Activated CD4-positive, alpha-beta T cell treated with anti-CD3 and anti-CD28 coated beads for 1 hour (primary cell): ENCODE data around the gene PTPRN2.
"Not testable (repeated sequence)": the region's sequence is repeated elsewhere in the genome, so short reads cannot be mapped to it uniquely, and the experiment has no call there.

Source experiments
- DNase-seq: peaks from one replicate; pipeline ENCODE4 v3.0.0-alpha.2; 2020

The PTPRN2 gene

DNA sequence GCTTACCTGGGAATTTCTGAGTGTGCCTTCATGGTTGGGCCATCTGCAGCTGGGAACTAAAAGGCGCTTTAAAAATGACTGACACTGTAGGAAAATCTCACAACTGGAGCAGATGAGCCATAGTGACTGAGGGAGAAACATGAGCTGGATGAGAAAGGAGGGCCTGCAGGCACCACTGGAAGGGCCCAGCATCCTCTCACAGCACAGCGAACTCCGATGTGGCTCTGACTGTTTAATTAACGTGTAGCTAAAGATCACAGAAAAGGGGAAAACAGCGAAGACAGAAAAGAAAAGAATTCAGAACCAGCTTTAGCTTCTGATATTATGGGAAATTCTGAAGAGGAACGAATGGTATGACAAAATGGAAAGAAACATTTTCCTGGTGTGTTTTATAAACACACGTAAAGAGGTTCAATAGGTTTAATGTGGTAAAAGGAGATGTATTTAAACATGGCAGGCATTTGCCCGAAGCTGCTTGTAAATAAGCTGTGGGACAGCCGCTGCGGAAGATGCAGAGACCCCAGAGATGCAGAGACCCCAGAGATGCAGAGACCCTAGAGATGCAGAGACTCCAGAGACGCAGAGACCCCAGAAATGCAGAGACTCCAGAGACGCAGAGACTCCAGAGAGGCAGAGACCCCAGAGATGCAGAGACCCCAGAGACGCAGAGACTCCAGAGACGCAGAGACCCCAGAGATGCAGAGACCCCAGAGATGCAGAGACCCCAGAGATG is 534.3 kb downstream of the PTPRN2 start:
- no peak for DNase-seq

DNA sequence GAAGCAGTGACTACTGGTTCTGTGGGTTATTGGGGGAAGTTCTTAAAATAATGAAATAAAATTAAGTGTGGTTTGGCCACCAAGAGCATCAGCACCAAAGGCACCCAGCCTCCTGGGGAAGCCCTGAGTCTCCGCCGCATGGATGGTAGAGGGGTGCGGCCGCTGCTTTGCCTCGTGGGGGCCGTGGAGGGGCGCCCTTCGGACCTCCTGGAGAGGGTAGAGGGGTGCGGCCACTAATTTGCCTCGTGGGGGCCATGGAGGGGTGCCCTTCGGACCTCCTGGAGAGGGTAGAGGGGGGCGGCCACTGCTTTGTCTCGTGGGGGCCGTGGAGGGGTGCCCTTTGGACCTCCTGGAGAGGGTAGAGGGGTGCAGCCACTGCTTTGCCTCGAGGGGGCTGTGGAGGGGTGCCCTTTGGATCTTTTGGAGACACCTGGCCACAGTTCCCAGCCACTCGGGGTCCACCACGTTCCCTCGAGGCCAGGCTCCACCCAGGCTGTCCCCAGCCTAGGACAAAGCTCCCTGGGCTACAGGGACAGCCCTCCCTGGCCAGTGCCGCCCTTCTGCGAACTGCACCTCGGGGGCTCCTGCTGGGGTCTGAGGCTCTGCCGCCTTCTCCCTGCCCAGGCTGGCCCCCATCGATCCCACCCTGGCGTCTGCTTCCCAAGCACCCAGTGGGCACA is 535.1 kb downstream of the PTPRN2 start:
- no peak for DNase-seq

DNA sequence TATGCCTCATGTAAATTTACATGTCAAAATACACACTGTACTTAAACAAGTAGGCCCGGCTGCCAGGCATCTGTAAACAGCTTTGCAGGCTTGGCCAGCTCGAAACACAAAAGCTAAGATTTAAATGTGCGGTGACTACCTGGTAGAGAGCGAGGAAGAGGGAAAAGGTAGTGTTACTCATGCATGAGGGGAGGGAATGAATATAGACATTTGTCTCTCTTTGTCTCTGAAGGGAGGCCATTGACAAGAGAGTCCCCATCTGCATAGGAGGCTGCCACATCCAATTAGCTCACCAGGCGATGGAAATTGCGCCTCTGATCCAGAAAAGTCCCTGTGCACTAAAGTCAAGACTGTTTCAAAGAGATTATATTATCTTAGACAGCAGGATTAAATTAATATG is 535.8 kb downstream of the PTPRN2 start:
- no peak for DNase-seq

DNA sequence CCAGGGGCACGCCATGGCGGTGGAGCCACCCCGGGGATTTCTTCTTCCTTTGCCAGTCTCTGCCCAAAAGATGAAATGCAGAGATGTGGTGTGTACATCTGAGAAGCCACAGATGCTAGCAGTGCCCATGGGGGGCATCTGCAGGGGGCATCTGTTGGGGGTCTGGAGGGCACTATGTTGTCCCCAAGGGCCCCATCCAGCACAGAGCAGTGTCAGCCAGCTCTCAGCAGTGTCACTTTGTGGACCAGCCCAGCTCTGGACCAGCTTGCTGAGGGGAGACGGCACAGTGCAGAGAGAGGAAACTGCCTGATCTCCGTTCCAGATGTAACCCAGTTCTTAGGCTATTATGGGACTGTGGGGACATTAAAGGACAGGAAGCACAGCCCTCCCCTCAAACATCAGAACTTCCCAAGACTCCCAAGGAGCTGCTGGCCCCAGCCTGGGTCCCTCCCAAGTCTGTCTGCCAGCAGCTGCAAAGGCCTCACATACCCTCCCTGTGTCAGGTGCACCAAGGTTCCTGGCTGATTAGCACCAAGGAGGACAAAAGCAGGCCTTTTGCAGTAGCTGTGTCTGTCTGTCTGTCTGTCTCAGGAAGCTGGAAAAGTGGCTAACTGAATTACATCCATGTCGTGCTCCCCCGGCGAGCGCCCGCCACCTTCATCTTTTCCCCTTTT is 536.5 kb downstream of the PTPRN2 start:
- no peak for DNase-seq

DNA sequence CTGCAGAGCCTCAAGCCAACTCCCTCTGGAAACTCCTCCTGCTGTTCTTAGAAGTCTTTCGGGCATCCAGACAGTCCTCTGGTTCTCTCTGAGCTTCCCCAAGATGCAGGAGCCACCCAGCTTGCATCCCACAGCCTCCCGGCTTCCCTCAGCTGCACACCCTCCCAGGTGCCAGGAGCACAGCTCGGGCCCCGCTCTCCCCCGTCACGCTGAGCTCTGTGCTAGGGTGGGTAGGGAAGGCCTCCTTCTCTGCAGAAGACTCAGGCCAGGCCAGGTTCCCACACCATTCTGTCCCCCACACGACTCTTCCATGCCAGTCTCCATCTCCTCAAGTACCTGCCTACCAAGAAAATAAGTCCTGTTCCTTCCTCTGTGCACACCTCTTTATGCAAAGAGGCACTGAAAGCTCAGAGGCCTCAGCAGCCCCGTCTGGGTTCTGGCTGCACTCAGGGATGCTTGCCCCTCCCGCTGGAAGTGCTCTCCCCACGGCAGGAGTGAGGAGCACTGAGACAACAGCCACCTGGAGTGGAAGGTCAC is 537.1 kb downstream of the PTPRN2 start:
- DNase-seq = no peak

DNA sequence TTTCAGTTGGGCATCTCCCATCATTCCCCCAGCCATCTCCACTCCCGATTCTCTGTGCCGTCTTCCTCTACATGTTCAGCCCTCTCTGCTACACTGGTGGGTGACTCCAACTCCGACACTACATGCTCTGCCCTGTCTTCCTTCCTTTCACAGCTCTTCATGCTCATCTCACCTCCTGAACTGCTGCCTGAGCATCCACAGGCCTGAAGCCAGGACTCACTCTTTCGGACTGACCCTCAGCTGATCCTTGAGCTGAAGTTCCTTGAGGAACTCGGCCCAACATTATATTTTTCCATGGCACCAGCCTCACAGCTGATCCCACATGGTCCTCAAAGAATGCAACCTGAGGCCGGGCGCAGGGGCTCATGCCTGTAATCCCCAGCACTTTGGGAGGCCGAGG is 538.4 kb downstream of the PTPRN2 start:
- no peak for DNase-seq

DNA sequence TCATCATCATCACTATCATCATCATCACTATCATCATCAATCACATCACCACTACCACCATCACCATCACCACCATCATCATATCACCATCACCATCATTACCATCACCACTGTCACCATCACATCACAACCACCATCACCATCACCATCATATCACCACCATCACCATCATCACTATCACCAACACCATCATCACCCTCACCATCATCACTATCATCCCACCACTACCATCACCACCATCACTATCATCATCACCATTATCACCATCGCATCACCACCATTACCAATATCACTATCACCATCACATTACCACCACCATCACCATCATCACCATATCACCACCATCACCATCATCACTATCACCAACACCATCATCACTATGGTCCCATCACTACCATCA is 539.1 kb downstream of the PTPRN2 start:
- no peak for DNase-seq

DNA sequence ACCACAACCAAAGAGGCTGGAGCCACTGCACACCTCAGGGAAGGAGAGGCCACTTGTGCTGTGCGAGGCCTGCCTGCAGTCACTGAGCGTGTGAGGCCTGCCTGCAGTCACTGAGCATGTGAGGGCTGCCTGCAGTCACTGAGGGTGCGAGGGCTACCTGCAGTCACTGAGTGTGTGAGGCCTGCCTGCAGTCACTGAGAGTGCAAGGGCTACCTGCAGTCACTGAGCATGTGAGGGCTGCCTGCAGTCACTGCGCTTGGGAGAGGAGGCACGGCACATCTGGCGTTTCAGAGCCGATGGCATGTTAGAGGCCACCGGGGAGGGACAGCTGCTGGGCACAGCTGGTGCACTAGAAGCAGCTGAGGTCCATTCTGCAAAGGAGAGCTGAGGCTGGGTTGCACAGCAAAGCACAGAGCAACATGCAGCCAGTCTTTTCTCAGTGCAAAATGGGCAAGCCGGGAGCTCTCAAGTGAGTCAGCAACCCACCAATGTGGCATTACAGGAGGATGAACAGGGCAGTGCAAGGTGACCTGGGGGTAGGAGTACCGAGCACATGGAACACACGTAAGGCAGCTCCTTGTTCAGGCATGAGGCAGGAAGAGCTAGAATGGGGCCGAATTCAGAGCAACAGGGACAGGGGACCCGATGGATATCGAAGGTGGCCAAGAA is 540.1 kb downstream of the PTPRN2 start:
- DNase-seq = no peak

DNA sequence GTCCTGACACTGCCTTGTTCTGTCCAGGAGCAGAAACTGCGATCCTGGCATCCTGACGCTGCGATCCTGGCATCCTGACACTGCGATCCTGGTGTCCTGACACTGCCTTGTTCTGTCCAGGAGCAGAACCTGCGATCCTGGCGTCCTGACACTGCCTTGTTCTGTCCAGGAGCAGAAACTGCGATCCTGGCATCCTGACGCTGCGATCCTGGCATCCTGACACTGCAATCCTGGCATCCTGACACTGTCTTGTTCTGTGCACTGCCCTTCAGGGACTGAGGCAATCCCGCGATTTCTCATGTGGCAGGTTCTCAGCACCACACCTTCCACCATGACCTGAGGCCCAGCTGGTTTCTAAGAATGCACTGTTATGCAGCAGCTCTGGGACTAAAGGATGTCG is 541.4 kb downstream of the PTPRN2 start:
- DNase-seq = not testable (repeated sequence)

DNA sequence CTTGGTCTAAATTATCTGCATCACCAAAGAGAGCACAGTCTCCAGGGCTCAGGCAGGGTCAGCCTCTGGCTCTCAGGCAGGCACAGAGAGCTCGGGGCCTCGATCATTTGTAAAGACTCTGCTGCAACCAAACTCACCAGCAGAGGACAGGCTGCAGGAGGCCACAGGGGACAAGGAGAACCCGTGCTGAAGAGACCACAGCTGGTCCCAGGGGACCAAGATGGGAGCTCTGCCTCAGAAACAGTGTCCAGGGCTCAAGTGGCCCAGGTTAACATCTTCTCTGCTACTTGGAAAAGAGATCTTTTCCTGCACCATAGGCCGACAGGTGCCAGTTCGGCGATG is 543.2 kb downstream of the PTPRN2 start:
- no peak for DNase-seq

DNA sequence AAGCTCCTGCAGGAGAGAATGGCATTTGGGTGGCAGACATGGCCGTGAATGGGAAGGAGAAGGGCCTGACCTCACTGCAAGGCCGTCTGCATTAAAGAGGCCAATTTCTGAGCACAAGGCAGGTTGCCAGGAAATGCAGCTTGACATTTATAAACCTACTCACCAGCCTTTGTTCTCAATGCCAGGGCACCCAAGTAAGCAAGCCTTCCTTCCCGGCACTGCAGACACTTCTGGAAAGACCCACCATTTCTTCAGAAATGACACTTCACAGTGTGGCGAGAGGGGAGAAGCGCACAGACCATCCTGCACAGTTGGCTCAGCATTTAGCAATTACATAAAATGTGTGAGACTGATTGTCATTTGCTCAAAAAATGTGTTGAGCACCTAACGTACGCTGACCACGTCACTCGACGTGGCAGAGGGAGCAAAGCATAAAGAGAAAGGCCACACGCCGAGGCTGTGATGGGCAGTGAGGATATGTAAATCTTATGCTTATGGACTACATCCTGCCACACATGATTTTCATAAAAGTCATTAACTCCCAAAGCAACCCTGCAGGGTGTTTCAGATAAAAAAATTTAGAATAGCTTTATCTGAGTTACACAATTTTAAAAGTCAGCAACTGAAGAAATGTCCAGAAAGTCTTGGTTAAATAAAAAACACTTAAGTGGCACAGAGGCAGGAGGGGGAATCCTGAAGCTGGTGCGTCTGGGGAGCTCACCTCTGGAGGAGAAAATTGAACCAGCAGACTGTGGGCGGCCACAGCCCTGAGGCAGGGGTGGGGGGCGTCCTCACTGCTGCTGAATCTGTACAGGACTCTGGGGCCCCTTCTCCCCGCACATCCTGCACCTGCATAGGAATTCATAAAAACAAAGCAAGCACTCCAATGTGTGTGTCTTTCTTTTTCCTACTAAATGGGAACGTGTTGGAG is 543.8 kb downstream of the PTPRN2 start:
- no peak for DNase-seq

DNA sequence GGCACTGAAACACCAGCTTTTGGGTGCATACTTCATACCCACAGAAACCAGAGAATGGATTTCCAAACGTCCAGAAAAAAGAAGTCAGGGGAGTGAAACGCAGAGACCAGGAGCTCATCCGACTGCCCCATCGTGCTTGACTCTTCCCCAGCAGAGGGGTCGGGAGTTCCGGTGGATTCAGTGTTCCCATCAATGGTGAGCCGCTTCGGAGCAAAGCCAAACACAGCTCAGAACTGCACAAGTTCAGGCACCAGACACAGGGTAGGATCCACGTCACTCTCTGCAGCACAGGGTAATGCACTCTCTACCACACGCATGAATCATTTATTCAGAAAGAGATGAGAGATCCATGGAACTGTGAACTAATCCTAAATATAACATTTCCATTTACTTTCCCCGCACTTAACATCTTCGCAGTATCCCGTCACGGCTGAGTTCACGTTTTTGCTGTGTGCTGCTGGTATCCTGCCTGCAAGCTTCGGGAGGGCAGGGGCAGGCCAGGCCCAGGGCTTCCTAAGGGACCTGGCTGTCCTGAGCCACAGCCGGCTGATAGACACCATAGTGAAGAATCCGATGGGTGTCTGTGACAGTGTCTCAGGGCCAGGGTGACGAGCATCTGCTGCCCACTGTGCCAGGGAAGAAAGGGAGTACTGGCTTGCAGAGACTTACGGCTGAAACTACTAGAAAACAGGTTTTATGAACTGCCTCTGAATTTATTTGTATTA is 545.3 kb downstream of the PTPRN2 start:
- no peak for DNase-seq

DNA sequence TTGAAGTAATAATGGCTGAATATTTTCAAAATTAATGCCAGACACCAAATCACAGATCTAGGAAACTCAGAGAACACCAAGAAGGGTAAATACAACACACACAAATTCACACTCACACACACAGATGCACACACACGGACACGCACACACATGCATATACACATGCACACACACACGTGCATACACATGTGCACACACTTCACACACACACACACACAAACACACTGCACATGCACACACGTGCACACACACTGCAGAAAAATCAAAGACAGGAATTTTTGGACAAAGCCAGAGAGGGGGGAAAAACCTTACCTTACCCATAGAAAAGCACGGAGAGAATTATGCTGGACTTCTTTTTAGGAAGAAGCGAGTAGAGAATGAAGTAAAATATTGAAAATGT is 547.4 kb downstream of the PTPRN2 start:
- no peak for DNase-seq

DNA sequence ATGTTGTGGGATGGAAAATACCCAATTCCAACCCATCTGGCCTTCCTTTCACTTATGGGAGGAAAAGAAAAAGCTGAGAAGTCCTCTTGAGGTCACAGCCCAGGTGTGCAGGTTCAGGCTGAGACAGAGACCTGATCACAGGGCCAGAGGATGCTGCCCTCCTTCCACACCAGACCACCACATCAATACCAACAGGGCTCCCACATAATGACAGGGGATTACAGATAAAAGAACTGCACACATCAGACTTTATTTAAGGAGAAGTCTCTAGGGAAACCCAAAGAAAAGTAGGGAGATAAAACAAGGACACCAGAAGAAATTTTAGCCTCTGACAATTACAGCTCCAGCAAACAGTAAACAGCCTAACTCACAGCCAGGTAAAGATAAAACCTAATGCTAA is 548.4 kb downstream of the PTPRN2 start:
- DNase-seq = no peak

DNA sequence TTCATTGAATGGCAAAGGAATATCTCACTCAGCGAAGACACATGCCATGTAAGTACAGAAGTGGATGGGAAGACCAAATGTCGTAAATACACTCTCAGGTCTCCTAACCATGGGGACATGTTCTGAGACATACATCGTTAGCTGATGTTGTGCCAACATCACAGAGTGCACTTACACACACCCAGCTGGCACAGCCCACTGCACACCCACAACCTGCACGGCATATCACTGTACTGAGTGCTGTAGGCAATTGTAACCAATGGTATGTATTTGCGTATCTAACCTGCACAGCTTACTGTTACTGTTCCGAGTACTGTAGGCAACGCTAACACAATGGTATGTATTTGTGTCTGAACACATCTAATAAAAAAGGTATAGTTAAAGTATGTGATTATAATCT is 550.4 kb downstream of the PTPRN2 start:
- no peak for DNase-seq

DNA sequence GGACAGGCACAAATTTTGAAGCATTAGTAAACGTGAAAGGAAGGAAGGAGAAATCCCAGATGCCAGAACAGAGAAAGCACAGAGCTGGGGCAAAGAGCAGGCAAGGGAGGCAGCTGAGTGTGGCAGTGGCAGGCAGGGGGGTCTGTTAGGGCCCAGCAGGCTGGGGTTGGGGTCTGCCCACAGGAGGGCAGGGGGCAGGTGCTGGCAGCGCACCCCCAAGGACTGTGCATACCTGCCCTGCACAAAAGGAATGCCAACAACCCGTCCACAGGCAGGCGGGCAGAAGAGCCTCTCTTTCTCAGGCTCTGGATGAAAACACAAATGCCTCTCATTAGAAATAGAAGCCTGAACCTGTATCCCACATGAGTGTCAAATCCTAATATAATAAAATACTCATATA is 552.3 kb downstream of the PTPRN2 start:
- no peak for DNase-seq

DNA sequence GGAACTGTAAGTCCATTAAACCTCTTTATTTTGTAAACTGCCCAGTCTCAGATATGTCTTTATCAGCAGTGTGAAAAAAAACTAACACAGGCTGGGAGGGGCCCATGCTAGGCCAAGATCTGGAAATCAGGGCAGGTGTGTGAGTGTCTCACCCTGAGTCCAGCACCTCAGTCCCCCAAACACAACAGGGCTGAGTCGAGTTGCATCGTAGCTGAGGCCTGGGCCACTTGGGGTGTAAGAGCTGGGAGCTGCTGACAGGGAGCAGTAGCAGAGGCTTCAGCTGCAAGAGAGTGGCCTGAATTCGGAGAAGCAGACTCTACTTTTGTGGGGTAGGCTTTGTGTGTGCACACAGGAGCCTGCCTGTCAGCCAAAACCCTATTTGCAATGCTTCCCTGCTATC is 553.1 kb downstream of the PTPRN2 start:
- DNase-seq = no peak

DNA sequence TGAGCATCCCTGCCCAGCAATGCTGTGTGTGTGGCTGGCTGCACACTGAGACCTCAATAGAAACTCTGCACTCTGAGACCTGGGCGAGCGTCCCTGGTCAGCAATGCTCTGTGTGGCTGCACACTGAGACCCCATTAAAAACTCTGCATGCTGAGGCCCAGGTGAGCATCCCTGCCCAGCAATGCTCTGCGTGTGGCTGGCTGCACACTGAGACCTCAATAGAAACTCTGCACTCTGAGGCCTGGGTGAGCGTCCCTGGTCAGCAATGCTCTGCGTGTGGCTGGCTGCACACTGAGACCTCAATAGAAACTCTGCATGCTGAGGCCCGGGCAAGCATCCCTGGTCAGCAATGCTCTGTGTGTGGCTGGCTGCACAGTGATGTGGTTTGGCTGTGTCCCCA is 553.7 kb downstream of the PTPRN2 start:
- DNase-seq = not testable (repeated sequence)

DNA sequence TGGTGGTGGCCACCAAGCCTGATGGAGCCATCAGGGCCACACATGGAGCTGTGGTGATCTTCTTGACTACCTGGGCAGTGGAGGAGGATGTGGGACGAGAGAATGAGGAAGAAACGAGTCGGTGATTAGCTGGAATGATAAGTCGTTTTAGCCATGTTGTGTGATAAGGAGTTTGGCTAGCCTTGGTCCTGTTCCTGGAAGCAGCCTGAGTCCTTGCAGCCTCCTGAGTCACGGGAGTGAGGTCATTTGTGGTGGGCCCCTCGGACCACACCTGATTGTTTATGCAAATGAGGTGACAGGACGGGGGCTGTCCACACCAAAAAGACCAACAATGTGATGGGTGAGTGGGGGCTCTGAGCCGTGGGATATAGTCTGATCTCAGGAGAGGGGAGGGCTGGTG is 554.4 kb downstream of the PTPRN2 start:
- no peak for DNase-seq

DNA sequence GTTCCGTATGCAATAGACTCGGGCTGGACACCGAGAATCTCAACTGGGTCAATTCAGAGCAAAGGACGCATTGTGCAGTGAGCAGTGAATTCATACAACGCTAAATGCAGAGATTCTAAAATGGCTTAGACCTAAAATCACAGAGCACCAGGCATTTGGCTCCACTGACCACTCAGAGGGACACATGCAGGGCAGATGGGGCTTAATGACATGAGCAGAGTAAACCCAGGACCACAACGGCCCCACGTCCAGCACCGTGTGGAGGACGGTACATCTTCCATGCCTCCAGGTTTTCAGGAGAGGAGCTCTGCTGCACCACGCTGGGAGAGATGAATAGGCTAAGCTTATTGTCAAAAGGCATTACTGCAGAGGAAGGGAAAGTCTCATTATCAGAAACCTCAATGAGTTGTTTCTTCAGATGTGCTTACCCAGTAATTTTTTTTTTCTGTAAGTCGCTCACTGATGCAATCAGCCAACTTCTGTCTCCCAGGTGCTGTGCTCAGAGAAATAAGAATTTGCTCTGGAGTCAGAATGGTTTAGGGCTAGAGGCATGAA is 555.0 kb downstream of the PTPRN2 start:
- DNase-seq = no peak

DNA sequence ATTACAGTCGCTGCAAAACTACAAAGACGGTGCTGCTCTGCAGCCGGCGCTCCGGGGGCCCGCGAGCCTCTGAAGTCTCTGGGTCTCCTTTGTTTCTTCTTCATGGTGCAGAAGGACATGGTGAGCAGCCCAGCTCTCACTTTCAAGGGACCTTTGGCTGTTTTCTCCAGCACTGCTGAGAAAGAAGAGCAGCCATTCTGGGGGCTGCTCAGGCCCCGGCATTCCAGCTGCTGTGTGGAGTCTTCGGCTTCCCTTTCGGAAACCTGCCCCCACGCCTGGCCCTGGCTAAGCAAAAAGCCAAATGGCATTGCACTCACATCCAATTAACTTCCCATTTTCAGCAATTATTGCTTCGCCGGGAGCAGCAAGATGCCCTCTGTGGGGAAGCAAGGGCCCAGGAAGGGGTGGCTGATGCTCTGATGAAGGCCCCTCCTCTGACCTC is 555.7 kb downstream of the PTPRN2 start:
- DNase-seq = no peak
